Uterus (tissue), 4 donors: ENCODE data around the gene EPHB2. TPM values are rescaled to one million over a fixed set of nuclear protein-coding genes. Genes with fewer than 3 reads are reported as not detected.

Experiments
- DNase-seq, 2 donors: peaks; one replicate each; pipeline ENCODE4 v3.0.0-alpha.2; 2019 to 2020
- H3K27ac ChIP-seq, 2 donors: fragments of 200-600 bp; sonication (generic); 1 replicate in 1 of 2; 2 replicates in 1 of 2; pipeline ENCODE4 v1.5.1; 2016 to 2018
- H3K27me3 ChIP-seq, 2 donors: fragments of 200-600 bp; sonication (generic); one replicate each; pipeline ENCODE4 v1.5.1; 2018 to 2019; ENCODE audit warnings: control low read depth in 1 of 2
- H3K36me3 ChIP-seq, 2 donors: fragments of 200-600 bp; sonication (generic); one replicate each; pipeline ENCODE4 v1.5.1; 2019; ENCODE audit warnings: control low read depth in 1 of 2
- H3K4me1 ChIP-seq, 2 donors: fragments of 200-600 bp; sonication (generic); one replicate each; pipeline ENCODE4 v1.5.1; 2018 to 2019; ENCODE audit warnings: control low read depth in 1 of 2
- H3K4me3 ChIP-seq, 2 donors: fragments of 200-600 bp; sonication (generic); 1 replicate in 1 of 2; 2 replicates in 1 of 2; pipeline ENCODE4 v1.5.1; 2018 to 2019; ENCODE audit warnings: mild to moderate bottlenecking in 1 of 2
- H3K9me3 ChIP-seq, 2 donors: fragments of 200-600 bp; sonication (generic); one replicate each; pipeline ENCODE4 v1.5.1; 2019; ENCODE audit warnings: control low read depth in 1 of 2
- POLR2A ChIP-seq, 2 donors: fragments of 450-650 bp; IDR thresholded peaks; one replicate each; pipeline ENCODE4 v1.6.1; 2016; ENCODE audit warnings: antibody characterized with exemption in 2 of 2, mild to moderate bottlenecking in 1 of 2, moderate library complexity in 1 of 2
- intact Hi-C: fragments of 100-400 bp; cut with DNase I; formaldehyde crosslinking; loops from one replicate; pipeline ENCODE4 v1.15.1; 2023; ENCODE audit warnings: low total_unique reads
- total RNA-seq, 4 donors: library from RNA; depleted of rRNA in 3 of 4; stranded (reverse); fragments of >200 nt in 3 of 4; gene quantifications; one replicate each; pipeline versions ENCODE4 v1.1.0 to v1.2.4, GENCODE V29; 2014 to 2023
- TF ChIP-seq, protein P1 (sequence below), 4 experiments: fragments of 200-600 bp in 2 of 4; fragments of 450-650 bp in 2 of 4; sonication (generic) in 2 of 4; IDR thresholded peaks; one replicate each; pipeline ENCODE4 v1.5.1; 2016 to 2019; ENCODE audit warnings: antibody characterized with exemption in 4 of 4, mild to moderate bottlenecking in 2 of 4, moderate library complexity in 1 of 4
- donor health status: DM: yes; HTN: yes; CAD: no.

Gene EPHB2
- total RNA-seq, 4 donors from 2014 or later = under 0.01 to 49.6 (median 2.2) TPM

DNA sequence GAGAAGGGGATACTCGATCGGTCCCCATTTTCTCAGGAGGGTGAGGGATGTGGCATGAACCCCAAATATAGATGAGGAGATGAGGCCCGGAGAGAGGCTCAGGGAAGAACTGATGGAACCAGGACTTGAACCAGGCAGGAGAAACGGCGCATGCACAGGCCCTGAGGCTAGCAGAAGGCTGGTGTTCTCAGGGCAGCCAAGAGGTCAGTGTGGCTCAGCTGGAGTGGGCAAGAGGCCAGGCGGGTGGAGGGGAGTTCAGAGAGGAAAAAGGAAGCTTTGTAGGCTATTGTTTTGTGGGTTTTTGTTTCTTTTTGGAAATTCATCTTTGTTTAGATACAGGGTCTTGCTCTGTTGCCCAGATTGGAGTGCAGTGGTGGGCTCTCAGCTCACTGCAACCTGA lies 140.0 kb downstream of the EPHB2 start:
- H3K36me3 ChIP-seq = no peaks in the 10 kb centered on the region
- no peaks in the 10 kb centered on the region for H3K27me3 ChIP-seq
- DNase-seq = no peak
- H3K27ac ChIP-seq = no peak overlapping the region
- intact Hi-C loops = no loop called here
- no peak overlapping the region for H3K4me3 ChIP-seq
- H3K9me3 ChIP-seq = no peaks in the 10 kb centered on the region
- TF ChIP-seq, protein P1, sequence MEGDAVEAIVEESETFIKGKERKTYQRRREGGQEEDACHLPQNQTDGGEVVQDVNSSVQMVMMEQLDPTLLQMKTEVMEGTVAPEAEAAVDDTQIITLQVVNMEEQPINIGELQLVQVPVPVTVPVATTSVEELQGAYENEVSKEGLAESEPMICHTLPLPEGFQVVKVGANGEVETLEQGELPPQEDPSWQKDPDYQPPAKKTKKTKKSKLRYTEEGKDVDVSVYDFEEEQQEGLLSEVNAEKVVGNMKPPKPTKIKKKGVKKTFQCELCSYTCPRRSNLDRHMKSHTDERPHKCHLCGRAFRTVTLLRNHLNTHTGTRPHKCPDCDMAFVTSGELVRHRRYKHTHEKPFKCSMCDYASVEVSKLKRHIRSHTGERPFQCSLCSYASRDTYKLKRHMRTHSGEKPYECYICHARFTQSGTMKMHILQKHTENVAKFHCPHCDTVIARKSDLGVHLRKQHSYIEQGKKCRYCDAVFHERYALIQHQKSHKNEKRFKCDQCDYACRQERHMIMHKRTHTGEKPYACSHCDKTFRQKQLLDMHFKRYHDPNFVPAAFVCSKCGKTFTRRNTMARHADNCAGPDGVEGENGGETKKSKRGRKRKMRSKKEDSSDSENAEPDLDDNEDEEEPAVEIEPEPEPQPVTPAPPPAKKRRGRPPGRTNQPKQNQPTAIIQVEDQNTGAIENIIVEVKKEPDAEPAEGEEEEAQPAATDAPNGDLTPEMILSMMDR (IDR thresholded peaks at IDR 0.05) = no peak
- no peak for TF ChIP-seq POLR2A (IDR thresholded peaks at IDR 0.05)
- no peaks in the 10 kb centered on the region for H3K4me1 ChIP-seq

DNA sequence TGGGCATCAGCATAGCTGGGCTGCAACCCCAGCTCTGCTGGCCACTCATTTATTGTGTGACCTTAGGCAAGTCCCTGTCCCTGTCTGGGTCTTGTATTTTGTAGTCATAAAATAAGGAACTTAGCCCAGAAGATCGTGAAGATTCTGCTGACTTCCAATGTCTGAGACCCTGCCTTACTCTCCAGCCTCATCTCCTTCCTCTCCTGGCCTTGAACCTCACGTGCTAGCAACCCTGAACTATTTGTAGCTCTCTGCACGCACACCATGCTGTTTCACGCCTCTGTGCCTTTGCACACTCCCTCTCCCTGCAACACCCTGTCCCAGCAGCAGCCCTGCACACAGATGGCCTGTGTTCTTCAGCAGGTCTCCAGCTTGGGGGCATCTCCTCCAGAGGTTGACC lies 140.9 kb downstream of the EPHB2 start:
- Histone ChIP-seq H3K4me3 (no peak overlapping the region), H3K27me3 (no peaks in the 10 kb centered on the region), H3K36me3 (no peaks in the 10 kb centered on the region), H3K27ac (no peak overlapping the region), H3K4me1 (no peaks in the 10 kb centered on the region), H3K9me3 (no peaks in the 10 kb centered on the region)
- no peak for DNase-seq
- TF ChIP-seq, protein P1 (IDR thresholded peaks at IDR 0.05) = no peak
- no peak for TF ChIP-seq POLR2A (IDR thresholded peaks at IDR 0.05)
- intact Hi-C loops = no loop called here

DNA sequence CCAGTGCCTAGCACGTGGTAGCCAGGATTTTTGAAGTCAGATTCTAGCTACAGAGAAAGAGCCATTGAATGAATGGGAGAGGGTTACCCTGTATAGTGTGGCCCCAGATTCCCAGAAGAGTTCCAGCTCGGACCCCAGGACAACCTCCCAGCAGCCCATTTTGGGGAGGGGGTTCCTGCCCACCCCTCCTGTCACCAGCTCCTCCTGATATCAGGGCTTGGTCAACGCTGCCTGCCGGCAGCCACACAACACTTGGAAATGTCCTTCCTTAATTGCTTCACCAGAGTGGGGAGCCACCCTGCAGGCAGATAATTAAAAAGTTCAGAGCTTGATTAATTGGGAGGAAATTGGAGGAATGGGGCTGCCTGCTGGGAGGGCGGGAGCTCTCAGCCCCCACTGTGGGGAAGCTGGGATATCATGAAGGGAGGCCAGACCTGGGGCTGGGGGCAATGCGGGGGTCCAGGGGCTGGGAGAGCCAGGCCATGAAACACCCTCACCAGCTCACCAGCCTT lies 141.6 kb downstream of the EPHB2 start:
- Histone ChIP-seq H3K9me3 (no peaks in the 10 kb centered on the region), H3K4me3 (no peak overlapping the region), H3K27ac (no peak overlapping the region), H3K4me1 (no peaks in the 10 kb centered on the region), H3K36me3 (no peaks in the 10 kb centered on the region), H3K27me3 (no peaks in the 10 kb centered on the region)
- TF ChIP-seq, protein P1 (IDR thresholded peaks at IDR 0.05) = no peak
- no peak for TF ChIP-seq POLR2A (IDR thresholded peaks at IDR 0.05)
- intact Hi-C loops = no loop called here
- DNase-seq = no peak

DNA sequence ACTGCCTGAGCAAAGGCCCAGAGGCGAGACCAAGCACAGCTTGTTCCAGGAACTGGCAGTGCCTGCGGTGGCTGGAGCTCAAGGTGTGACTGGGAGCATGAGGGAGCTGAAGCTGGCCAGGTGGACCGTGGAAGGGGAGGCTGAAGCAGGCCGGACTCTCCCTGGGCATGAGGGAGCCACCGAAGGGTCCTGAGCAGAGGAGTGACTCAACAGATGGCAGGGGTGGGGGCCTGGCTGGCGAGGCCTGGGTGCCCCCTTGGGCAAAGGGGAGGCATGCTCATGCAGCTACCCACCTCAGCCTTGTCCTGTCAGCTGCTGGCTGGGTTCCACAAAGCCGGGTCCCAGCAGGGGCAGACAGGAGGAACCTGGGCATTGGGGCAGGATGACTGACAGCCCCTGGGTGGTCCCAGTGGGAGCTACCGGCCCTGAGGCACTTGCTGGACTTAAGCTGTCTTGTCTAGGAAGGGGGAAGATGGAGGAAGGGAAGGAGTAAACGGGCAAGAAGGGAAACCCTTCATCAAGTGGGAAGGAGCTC lies 143.1 kb downstream of the EPHB2 start:
- TF ChIP-seq, protein P1 (IDR thresholded peaks at IDR 0.05) = no peak
- no peak for TF ChIP-seq POLR2A (IDR thresholded peaks at IDR 0.05)
- no peak for DNase-seq
- Histone ChIP-seq H3K27me3 (no peaks in the 10 kb centered on the region), H3K4me1 (no peaks in the 10 kb centered on the region), H3K4me3 (no peak overlapping the region), H3K27ac (no peak overlapping the region), H3K36me3 (no peaks in the 10 kb centered on the region), H3K9me3 (no peaks in the 10 kb centered on the region)
- intact Hi-C loops = no loop called here

DNA sequence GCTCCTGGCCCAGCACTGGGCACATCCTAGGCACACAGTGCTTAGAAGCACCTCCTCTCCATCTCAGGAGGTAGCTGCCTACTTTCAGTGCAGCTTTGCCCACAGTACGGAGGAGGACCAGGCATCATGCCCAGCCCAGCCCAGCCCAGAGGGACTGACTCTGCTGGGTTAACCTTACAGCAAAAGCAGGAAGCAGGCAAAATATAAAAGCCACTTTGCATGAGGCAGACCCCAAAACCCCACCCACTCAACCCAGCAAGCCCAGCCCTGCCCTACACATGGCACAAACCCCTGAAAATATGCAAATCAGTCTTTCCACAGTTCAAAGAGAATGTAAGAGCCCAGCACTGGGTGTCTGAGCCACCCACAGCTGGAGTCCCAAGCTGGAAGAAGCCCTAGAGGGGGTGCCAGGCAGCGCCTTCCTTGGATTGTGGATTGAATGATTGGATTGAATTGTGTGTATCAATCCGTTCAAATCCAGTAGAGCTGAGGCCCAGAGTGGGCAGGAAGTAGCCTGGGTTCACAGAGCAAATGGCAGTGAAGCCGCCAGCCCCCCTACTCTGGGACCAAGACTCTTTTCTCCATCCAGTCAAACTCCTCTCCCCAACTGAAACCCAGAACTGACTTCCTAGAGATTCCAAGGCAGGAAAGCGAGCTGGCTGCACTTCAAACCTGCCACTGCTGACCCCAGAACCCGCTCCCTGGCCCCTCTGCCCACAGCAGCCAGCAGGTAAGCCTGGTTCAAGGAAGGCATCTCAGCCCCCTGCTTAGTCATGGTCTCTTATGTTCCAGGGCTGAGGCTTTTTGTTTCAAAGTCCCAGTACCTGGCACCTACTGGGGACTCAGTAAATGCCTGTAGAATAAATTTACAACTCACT lies 144.3 kb downstream of the EPHB2 start:
- H3K27ac ChIP-seq = no peak overlapping the region
- DNase-seq = no peak
- H3K4me3 ChIP-seq = no peak overlapping the region
- H3K9me3 ChIP-seq = no peaks in the 10 kb centered on the region
- intact Hi-C loops = no loop called here
- TF ChIP-seq, protein P1 (IDR thresholded peaks at IDR 0.05) = no peak
- no peak for TF ChIP-seq POLR2A (IDR thresholded peaks at IDR 0.05)
- H3K36me3 ChIP-seq = no peaks in the 10 kb centered on the region
- no peaks in the 10 kb centered on the region for H3K4me1 ChIP-seq
- no peaks in the 10 kb centered on the region for H3K27me3 ChIP-seq
